ENCODE data around the gene FGF2.

DNA sequence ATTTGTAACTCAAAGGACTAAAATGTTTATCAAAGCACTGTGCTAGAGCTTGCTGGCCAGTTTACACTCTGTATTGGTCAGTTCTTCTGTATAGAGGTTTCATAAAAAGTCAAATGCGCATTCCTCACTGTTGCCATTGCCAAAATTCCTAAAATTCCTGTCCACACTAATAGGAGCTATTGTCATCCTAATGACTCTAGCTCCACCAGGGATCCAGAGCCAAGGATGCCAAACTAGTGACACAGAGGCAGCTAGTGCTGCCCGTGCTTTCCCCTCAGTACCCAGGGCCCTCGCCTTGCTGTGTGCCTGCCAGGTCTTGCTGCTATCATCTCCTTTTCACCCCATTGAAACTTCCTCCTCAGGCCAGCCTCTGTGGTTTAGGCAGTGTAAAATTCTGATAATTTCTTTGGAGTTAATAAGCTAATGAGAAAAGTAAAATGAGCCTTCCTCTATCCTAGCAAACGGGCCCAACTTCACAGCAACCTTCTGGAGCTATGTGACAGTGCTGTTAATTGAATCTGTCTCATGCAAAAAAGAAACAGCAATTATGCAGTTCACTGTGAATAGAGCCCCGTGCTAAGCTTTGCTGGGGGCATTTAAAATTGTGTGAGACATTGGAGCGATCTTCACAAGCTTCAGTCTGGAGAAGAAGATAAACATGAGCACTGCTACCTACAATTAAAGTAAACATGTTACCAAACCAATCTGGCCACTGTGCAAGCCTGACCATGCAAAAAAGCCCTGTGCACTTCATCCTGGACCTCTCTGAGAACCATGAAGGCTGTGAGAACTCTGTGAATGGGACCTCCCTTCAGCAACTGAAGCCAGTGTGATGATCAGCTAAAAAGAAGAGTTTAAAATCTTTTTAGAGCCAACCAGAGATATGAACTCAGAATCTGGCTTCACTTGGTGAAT, 43.1 kb upstream of the FGF2 start:
- TF ChIP-seq, protein P1, sequence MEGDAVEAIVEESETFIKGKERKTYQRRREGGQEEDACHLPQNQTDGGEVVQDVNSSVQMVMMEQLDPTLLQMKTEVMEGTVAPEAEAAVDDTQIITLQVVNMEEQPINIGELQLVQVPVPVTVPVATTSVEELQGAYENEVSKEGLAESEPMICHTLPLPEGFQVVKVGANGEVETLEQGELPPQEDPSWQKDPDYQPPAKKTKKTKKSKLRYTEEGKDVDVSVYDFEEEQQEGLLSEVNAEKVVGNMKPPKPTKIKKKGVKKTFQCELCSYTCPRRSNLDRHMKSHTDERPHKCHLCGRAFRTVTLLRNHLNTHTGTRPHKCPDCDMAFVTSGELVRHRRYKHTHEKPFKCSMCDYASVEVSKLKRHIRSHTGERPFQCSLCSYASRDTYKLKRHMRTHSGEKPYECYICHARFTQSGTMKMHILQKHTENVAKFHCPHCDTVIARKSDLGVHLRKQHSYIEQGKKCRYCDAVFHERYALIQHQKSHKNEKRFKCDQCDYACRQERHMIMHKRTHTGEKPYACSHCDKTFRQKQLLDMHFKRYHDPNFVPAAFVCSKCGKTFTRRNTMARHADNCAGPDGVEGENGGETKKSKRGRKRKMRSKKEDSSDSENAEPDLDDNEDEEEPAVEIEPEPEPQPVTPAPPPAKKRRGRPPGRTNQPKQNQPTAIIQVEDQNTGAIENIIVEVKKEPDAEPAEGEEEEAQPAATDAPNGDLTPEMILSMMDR (IDR thresholded peaks at IDR 0.05): no peak
- TF ChIP-seq POLR2AphosphoS5 (IDR thresholded peaks at IDR 0.05) (peak; percentile 88), POLR2A (IDR thresholded peaks at IDR 0.05) (no peak)
